Stomach (tissue), 19 donors: Measurements from ENCODE around the gene MUCL1. TPM values are rescaled to one million over a fixed set of nuclear protein-coding genes. Genes with fewer than 3 reads are reported as not detected.

Experiments used
- DNase-seq, 2 donors: peaks; one replicate each; pipeline versions ENCODE4 v3.0.0 to v3.0.0-alpha.2; 2013 to 2019
- H3K27ac ChIP-seq, 5 donors: fragments of 200-600 bp in 4 of 5; sonication (generic) in 4 of 5; one replicate each; pipeline ENCODE4 v1.5.1; 2013 to 2019; ENCODE audit warnings: mild to moderate bottlenecking in 1 of 5, moderate library complexity in 1 of 5
- H3K27me3 ChIP-seq, 3 donors: fragments of 200-600 bp; sonication (generic); one replicate each; pipeline ENCODE4 v1.5.1; 2017 to 2019; ENCODE audit warnings: mixed run types in 1 of 3
- H3K36me3 ChIP-seq, 4 donors: fragments of 200-600 bp; sonication (generic); 1 replicate in 3 of 4; 2 replicates in 1 of 4; pipeline ENCODE4 v1.5.1; 2016 to 2019
- H3K4me1 ChIP-seq, 4 donors: fragments of 200-600 bp; sonication (generic); one replicate each; pipeline ENCODE4 v1.5.1; 2016 to 2019
- H3K4me3 ChIP-seq, 4 donors: fragments of 200-600 bp; sonication (generic) in 3 of 4; one replicate each; pipeline ENCODE4 v1.5.1; 2016 to 2019; ENCODE audit warnings: mild to moderate bottlenecking in 1 of 4
- H3K9me3 ChIP-seq, 4 donors: fragments of 200-600 bp; sonication (generic); one replicate each; pipeline ENCODE4 v1.5.1; 2016 to 2019
- EP300 ChIP-seq: sonication (generic); formaldehyde crosslinking; IDR thresholded peaks from one replicate; pipeline ENCODE4 v1.6.1; 2017; ENCODE audit warnings: antibody characterized with exemption
- POLR2A ChIP-seq, 4 donors: fragments of 450-650 bp; IDR thresholded peaks; one replicate each; pipeline ENCODE4 v1.6.1; 2016; ENCODE audit warnings: antibody characterized with exemption in 4 of 4, control low read depth in 2 of 4, mild to moderate bottlenecking in 1 of 4, moderate library complexity in 1 of 4
- POLR2AphosphoS5 ChIP-seq, 3 donors: sonication (generic); formaldehyde crosslinking; IDR thresholded peaks; one replicate each; pipeline ENCODE4 v1.6.1; 2016; ENCODE audit warnings: antibody characterized with exemption in 3 of 3
- WGBS, 5 donors: extraction: QIAGEN DNeasy Blood & Tissue Kit in 3 of 5; methylation state at CpG; one replicate each; pipeline versions ENCODE4 v1.1.5 to v1.1.7; 2013 to 2018; 5-methylcytosine and 5-hydroxymethylcytosine counted together
- intact Hi-C: fragments of 100-400 bp; cut with DNase I; formaldehyde crosslinking; loops from one replicate; pipeline ENCODE4 v1.15.1; 2023; ENCODE audit warnings: low total_unique reads
- long read RNA-seq, 10 donors: transcript quantifications; one replicate each; lab custom pipeline, GENCODE V29; 2026
- polyA plus RNA-seq, 3 donors: library from polyadenylated mRNA; stranded (reverse); fragments of 200-250 nt; gene quantifications; one replicate each; pipeline ENCODE4 v1.2.3, GENCODE V29; 2013
- total RNA-seq, 5 donors: library from RNA; depleted of rRNA; stranded (reverse); fragments of >200 nt; gene quantifications; one replicate each; pipeline versions ENCODE4 v1.1.0 to v1.2.3, GENCODE V29; 2014 to 2016
- TF ChIP-seq, protein P1 (sequence below), 7 experiments: fragments of 450-650 bp in 4 of 7; fragments of 200-600 bp in 3 of 7; sonication (generic) in 3 of 7; IDR thresholded peaks; one replicate each; pipeline ENCODE4 v1.5.1; 2016 to 2019; ENCODE audit warnings: antibody characterized with exemption in 7 of 7, control low read depth in 2 of 7, mild to moderate bottlenecking in 1 of 7
- donor health status: healthy with polysubstance abuse.
- donor health status: Bipolar disorder and iron deficiency.
- donor health status: healthy.

The MUCL1 gene, protein sequence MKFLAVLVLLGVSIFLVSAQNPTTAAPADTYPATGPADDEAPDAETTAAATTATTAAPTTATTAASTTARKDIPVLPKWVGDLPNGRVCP
- total RNA-seq = not detected
- not detected for polyA plus RNA-seq
- long read RNA-seq, donor 1 = 0 reads
- long read RNA-seq, donor 2 = 0 reads
- long read RNA-seq, donor 3 = 0 reads
- long read RNA-seq, donor 4 = 0 reads
- long read RNA-seq, donor 5 = 0 reads
- long read RNA-seq, donor 6 = 0 reads
- long read RNA-seq, donor 7 = 0 reads
- long read RNA-seq, donor 8 = 0 reads
- long read RNA-seq, donor 9 = 0 reads
- long read RNA-seq, donor 10 = 0 reads

DNA sequence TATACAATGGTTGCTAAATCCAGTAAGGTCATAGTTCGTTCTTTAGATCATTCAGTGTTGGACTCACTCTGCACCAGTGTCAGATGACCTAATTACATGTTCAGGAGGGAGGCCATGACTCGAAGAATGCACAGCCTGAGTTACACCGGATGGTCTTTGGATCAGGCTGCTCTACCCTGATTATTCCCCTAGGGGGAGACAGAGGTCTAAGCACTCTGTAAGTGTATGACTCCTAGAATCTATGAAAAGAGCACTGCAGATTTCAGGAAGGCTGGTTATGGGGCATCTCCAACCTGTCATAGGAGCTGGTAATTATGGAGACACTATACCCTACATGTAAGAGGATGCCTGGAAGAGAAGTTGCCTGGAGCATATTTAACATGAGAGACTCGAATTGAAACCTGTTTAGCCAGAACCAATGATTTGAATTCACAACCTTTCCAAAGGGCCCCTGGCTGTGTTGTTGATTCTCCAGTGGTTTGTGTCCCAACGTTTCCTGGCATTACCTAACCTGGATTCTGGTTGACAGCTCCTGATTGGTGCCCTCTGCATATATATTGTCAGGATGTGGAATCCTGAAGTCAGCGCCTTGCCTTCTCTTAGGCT is at the start of gene MUCL1:
Gene MUCL1, plus strand, starts transcription at position 584 of the 606 bp plus-strand sequence. CDS start 67 bp downstream, outside the sequence.
- WGBS, 5 donors = 29 to 38% (median 33%) methylated on average over 6 of the region's 6 CpGs
- intact Hi-C loops = no loop called here
- Histone ChIP-seq H3K27me3 (no peaks in the 10 kb centered on the region), H3K36me3 (no peaks in the 10 kb centered on the region), H3K4me1 (no peaks in the 10 kb centered on the region), H3K27ac (no peak within 1 kb of the TSS), H3K4me3 (no peak within 1 kb of the TSS), H3K9me3 (no peaks in the 10 kb centered on the region)
- TF ChIP-seq, protein P1, sequence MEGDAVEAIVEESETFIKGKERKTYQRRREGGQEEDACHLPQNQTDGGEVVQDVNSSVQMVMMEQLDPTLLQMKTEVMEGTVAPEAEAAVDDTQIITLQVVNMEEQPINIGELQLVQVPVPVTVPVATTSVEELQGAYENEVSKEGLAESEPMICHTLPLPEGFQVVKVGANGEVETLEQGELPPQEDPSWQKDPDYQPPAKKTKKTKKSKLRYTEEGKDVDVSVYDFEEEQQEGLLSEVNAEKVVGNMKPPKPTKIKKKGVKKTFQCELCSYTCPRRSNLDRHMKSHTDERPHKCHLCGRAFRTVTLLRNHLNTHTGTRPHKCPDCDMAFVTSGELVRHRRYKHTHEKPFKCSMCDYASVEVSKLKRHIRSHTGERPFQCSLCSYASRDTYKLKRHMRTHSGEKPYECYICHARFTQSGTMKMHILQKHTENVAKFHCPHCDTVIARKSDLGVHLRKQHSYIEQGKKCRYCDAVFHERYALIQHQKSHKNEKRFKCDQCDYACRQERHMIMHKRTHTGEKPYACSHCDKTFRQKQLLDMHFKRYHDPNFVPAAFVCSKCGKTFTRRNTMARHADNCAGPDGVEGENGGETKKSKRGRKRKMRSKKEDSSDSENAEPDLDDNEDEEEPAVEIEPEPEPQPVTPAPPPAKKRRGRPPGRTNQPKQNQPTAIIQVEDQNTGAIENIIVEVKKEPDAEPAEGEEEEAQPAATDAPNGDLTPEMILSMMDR (IDR thresholded peaks at IDR 0.05) = peak in 5 of 7 experiments; percentile 59 to 78 (median 66)
- no peak for TF ChIP-seq POLR2A (IDR thresholded peaks at IDR 0.05)
- peak; percentile 69 to 71 for DNase-seq

DNA sequence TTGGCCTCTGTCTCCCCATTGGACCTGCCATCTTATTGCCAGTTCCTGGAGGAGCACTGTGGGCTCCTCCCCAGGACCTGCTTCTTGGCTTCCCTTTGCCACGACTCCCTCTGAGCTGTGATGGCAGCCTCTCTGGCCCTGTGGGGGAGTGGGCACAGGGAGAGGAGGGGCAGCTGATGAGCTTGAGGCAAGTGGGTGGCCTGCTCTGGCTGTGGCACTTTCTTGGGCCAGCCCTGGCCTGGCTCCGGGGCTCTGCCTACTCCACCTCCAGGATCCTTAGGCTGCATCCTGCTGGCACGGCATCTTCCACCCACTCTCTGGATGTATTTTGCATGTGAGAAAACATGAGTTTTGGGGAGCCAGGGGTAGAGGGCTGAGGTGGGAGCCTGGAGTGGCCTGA is 32.6 kb upstream of the MUCL1 start:
- Histone ChIP-seq H3K27me3 (no peaks in the 10 kb centered on the region), H3K9me3 (peaks cover 0 to 14% (median 11%) of the 10 kb centered on the region in 4 donors), H3K27ac (no peak overlapping the region), H3K4me1 (no peaks in the 10 kb centered on the region), H3K4me3 (no peak overlapping the region), H3K36me3 (no peaks in the 10 kb centered on the region)
- 86 to 95% (median 88%) methylated on average over 3 of the region's 3 CpGs for WGBS, 5 donors
- no peak for DNase-seq
- TF ChIP-seq, protein P1 (IDR thresholded peaks at IDR 0.05) = no peak
- TF ChIP-seq POLR2AphosphoS5 (IDR thresholded peaks at IDR 0.05) = no peak
- no peak for TF ChIP-seq POLR2A (IDR thresholded peaks at IDR 0.05)
- no peak for TF ChIP-seq EP300
- intact Hi-C loops = no loop called here

DNA sequence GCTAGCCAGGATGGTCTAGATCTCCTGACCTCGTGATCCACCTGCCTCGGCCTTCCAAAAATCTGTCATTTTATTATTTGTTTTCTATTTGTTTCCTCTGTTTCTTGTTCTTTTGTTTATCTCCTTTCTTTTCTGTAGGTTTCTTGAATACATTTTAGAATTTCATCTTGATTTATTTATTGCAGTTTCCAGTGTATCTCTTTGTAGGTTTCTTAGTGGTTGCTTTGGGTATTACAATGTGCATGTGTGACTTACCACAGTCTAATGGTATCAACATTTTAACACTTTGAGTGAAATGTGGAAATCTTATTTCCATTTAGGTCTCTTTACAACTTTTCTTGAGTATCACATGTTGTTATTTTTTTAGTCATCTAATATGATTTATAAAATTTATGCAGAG is 29.9 kb upstream of the MUCL1 start:
- H3K4me3 ChIP-seq = no peak overlapping the region
- no peak overlapping the region for H3K27ac ChIP-seq
- H3K36me3 ChIP-seq = no peaks in the 10 kb centered on the region
- H3K27me3 ChIP-seq = no peaks in the 10 kb centered on the region
- H3K4me1 ChIP-seq = no peaks in the 10 kb centered on the region
- WGBS, 5 donors = 89 to 96% (median 94%) methylated on average over 2 of the region's 2 CpGs
- TF ChIP-seq, protein P1 (IDR thresholded peaks at IDR 0.05) = peak in 1 of 7 experiments; percentile 26
- TF ChIP-seq POLR2AphosphoS5 (IDR thresholded peaks at IDR 0.05) (no peak), POLR2A (IDR thresholded peaks at IDR 0.05) (no peak), EP300 (no peak)
- intact Hi-C loops = no loop called here
- peaks cover 0 to 14% (median 11%) of the 10 kb centered on the region in 4 donors for H3K9me3 ChIP-seq
- DNase-seq = no peak

DNA sequence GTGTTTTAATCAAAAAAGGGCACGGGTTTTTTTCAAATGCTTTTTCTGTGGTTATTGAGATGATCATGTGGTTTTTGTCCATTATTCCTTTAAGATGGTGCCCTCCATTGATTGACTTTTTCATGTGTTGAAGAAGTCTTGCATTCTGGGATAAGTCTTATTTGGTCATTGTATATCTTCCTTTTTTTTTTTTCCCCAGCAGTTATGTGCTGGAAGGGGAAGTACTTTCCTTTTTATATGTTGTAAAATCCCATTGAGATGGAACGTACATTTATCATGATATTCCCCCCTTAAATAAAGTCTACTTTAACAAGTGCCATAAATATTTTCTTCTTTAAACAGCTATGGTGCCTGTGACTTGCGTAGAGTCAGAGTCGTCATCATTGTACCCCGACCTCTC is 24.8 kb upstream of the MUCL1 start:
- DNase-seq = no peak
- 68 to 88% (median 86%) methylated on average over 5 of the region's 5 CpGs for WGBS, 5 donors
- no peak for TF ChIP-seq POLR2A (IDR thresholded peaks at IDR 0.05)
- no peak for TF ChIP-seq EP300
- TF ChIP-seq, protein P1 (IDR thresholded peaks at IDR 0.05) = no peak
- TF ChIP-seq POLR2AphosphoS5 (IDR thresholded peaks at IDR 0.05) = no peak
- Histone ChIP-seq H3K27me3 (no peaks in the 10 kb centered on the region), H3K27ac (no peak overlapping the region), H3K4me3 (no peak overlapping the region), H3K4me1 (no peaks in the 10 kb centered on the region), H3K36me3 (no peaks in the 10 kb centered on the region), H3K9me3 (no peaks in the 10 kb centered on the region)
- intact Hi-C loops = no loop called here
